Raji (cell line): Measurements from ENCODE around the gene GJB6.

Source experiments
- POLR2A ChIP-seq: IDR thresholded peaks from 2 replicates; pipeline ENCODE4 v1.6.1; 2011; ENCODE audit warnings: low read depth, low read length, control low read depth; ENCODE audit not compliant: insufficient read depth

GJB6 gene

GRCh38 chr13:20178156-20178555 lies 54.0 kb downstream of the GJB6 start:
- TF ChIP-seq POLR2A = no peak

- no peak for TF ChIP-seq POLR2A
Observed at GRCh38 chr13:20177049-20177831, 54.9 kb downstream of the GJB6 start.

- no peak for TF ChIP-seq POLR2A
Observed at GRCh38 chr13:20175907-20176652, 56.0 kb downstream of the GJB6 start.

- TF ChIP-seq POLR2A = no peak
Observed at GRCh38 chr13:20175406-20175794, 56.7 kb downstream of the GJB6 start.

GRCh38 chr13:20174656-20175405 lies 57.3 kb downstream of the GJB6 start:
- TF ChIP-seq POLR2A = no peak

- no peak for TF ChIP-seq POLR2A
Observed at GRCh38 chr13:20173116-20173746, 58.9 kb downstream of the GJB6 start.
